GM12872 (cell line): ENCODE data around the gene CD38.

Experiments
- CTCF ChIP-seq: IDR thresholded peaks from 3 replicates; pipeline ENCODE4 v1.5.1; 2011; ENCODE audit warnings: low read depth, mild to moderate bottlenecking, low read length, moderate library complexity; ENCODE audit not compliant: insufficient read depth

CD38 gene

GRCh38 chr4:15809466-15809865, 31.3 kb downstream of the CD38 start:
- no peak for TF ChIP-seq CTCF

GRCh38 chr4:15811703-15812337, 33.7 kb downstream of the CD38 start:
- no peak for TF ChIP-seq CTCF

DNA sequence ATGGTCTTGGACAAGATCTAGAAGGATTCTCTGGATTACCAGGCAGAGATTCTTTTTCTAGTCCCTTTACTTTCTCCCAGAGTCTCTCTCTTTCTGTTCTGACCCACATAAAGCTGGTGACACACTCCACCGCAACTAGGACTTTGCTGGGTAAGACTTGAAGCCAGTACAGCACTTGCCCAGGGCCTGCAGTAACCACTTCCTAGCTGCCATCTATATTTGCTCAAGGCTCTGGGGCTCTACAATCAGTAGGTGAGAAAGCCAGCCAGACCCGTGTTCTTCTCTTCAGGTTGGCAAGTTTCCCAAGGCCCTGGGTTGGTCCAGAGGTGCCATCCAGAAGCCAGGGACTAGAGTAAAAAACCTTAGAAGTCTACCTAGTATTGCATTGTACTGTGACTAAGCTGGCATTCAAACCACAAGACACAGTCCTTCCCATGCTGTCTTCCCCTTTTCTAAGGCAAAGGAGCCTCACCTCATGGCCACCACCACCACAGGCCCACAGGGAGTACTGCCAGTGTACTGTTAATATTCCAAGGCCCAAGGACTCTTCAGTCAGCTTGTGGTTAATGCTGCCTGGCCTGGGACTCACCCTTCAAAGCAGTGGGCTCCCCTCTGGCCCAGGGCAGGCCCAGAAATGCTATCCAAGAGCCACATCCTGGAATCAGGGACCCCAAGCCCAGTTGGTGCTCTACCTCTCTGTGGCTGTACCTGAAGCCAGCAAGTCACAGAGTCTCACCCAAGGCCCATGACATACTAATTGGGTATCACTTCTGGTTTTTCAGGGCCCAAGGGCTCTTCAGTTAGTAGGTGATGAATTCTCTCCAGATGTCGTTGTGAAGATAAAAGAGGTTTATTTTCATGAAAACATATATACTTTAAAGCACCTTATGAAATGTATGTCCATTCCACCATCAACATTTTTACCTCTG, 54.7 kb downstream of the CD38 start:
- TF ChIP-seq CTCF, result no peak

DNA sequence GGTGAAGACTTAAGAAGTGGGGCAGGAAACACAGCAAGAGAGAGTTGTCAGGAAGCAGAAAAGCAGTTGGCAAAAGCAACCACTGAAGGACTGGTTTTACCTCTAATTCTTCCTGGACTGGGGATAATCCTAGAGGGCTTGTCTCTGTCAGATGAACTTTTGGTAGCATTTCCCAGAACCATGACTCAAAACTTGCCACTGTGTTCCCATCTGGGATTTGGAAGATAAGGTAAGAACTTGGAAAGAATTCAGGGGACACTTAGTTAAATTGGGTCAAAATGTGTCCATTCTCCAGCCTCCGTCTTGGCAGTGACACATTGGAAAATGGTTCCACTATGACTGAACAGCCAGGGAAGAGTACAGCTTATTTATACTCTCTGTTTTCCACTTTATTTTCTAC, 55.7 kb downstream of the CD38 start:
- TF ChIP-seq CTCF, result no peak

- TF ChIP-seq CTCF, result no peak
These were observed 58.2 kb downstream of the CD38 start for GRCh38 chr4:15836362-15836761.

- no peak for TF ChIP-seq CTCF
These were observed 59.5 kb downstream of the CD38 start for GRCh38 chr4:15837591-15837990.

DNA sequence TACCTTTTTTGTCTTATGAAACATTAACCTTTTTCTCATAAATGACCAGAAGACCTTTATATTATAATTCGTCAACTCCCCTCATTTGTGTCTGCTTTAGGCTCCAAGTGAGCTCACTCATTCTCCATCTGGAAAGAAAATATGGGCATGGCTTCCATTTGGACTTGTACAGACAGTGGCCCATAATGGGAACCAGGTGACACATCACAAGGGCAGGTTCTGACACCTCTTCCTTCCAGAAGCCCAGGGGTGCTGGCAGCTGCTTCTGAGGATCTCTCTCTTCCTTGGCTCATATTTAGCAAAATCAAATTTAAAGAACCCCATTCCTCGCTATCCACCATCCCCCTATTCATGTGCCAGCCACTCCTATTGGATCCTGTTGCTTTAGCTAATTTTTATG, 69.6 kb downstream of the CD38 start:
- TF ChIP-seq CTCF, result no peak
